RWPE2 (cell line): ENCODE measurements around the gene PTPN2.

ENCODE experiments used
- ATAC-seq: fragments of 200-7000 bp; cut with Tn5 transposase; 3 replicates; pipeline ENCODE4 v1.9.1; 2021; ENCODE audit warnings: low read depth
- DNase-seq: peaks from one replicate; pipeline ENCODE4 v3.0.0-alpha.2; 2020; ENCODE audit warnings: low spot score
- H3K27ac ChIP-seq: fragments of 450-650 bp; 2 replicates; pipeline ENCODE4 v1.5.1; 2017; ENCODE audit warnings: mild to moderate bottlenecking; ENCODE audit not compliant: poor library complexity, severe bottlenecking
- H3K27me3 ChIP-seq: fragments of 250-450 bp; sonication (Bioruptor Pico); 2 replicates; pipeline ENCODE4 v1.5.1; 2021; ENCODE audit warnings: mild to moderate bottlenecking, moderate library complexity; ENCODE audit not compliant: insufficient read depth, poor library complexity, severe bottlenecking
- H3K36me3 ChIP-seq: fragments of 250-450 bp; sonication (Bioruptor Pico); 2 replicates; pipeline ENCODE4 v1.5.1; 2020; ENCODE audit warnings: low read depth, mild to moderate bottlenecking, moderate library complexity
- H3K4me1 ChIP-seq: fragments of 250-450 bp; sonication (Bioruptor Pico); 2 replicates; pipeline ENCODE4 v1.5.1; 2021; ENCODE audit warnings: mild to moderate bottlenecking, moderate library complexity; ENCODE audit not compliant: insufficient read depth, poor library complexity, severe bottlenecking
- H3K4me3 ChIP-seq: fragments of 250-450 bp; sonication (Bioruptor Pico); 2 replicates; pipeline ENCODE4 v1.5.1; 2021; ENCODE audit warnings: mild to moderate bottlenecking, moderate library complexity; ENCODE audit not compliant: severe bottlenecking
- H3K9me3 ChIP-seq: fragments of 250-450 bp; sonication (Bioruptor Pico); 2 replicates; pipeline ENCODE4 v1.5.1; 2021; ENCODE audit warnings: mild to moderate bottlenecking, moderate library complexity; ENCODE audit not compliant: severe bottlenecking
- TF ChIP-seq, protein P1 (sequence below): fragments of 450-650 bp; IDR thresholded peaks from one replicate; pipeline ENCODE4 v1.5.1; 2017; ENCODE audit warnings: mild to moderate bottlenecking, moderate library complexity; ENCODE audit not compliant: poor library complexity, severe bottlenecking

Gene PTPN2

DNA sequence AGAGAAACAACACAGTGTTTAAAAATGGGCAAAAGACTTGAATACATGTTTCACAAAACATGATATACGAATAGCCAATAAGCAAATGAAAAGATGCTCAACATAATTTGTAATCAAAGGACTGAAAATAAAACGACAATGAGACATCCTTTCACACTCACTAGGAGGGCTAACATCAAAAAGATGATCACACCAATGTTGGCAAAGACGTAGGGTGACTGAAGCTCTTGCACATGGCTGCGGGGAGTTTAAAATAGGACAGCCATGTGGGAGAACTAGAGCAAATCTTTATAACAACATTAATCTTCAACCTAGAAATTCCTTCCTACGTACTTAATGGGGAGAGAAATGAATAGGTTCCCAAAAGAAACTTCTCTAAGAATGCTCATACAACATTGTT lies 44.6 kb upstream of the PTPN2 start:
- Histone ChIP-seq H3K4me3 (no peak overlapping the region), H3K9me3 (peaks cover 1% of the 10 kb centered on the region), H3K27me3 (no peaks in the 10 kb centered on the region), H3K4me1 (no peaks in the 10 kb centered on the region), H3K27ac (no peak overlapping the region), H3K36me3 (no peaks in the 10 kb centered on the region)
- ATAC-seq (no peak), DNase-seq (no peak)
- TF ChIP-seq, protein P1, sequence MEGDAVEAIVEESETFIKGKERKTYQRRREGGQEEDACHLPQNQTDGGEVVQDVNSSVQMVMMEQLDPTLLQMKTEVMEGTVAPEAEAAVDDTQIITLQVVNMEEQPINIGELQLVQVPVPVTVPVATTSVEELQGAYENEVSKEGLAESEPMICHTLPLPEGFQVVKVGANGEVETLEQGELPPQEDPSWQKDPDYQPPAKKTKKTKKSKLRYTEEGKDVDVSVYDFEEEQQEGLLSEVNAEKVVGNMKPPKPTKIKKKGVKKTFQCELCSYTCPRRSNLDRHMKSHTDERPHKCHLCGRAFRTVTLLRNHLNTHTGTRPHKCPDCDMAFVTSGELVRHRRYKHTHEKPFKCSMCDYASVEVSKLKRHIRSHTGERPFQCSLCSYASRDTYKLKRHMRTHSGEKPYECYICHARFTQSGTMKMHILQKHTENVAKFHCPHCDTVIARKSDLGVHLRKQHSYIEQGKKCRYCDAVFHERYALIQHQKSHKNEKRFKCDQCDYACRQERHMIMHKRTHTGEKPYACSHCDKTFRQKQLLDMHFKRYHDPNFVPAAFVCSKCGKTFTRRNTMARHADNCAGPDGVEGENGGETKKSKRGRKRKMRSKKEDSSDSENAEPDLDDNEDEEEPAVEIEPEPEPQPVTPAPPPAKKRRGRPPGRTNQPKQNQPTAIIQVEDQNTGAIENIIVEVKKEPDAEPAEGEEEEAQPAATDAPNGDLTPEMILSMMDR = no peak

DNA sequence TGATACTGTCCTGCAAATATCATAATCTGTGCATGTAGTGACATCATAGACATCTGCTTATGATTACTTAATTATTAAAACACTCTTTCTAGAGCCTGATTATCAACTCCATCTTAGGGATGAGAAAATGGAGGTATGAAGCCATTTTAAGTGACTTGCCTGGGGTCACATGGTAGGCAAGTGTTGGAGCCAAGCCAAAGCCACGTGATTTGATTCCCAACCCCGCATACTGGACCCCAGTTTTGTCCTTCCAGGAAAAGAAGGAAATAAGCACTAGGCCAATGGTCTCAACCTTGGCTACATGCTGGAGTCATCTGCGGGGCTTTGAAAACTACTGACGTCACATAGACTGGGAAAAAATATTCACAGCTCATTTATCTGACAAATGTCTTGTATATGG lies 44.2 kb upstream of the PTPN2 start:
- Histone ChIP-seq H3K27ac (no peak overlapping the region), H3K9me3 (peaks cover 1% of the 10 kb centered on the region), H3K27me3 (no peaks in the 10 kb centered on the region), H3K36me3 (no peaks in the 10 kb centered on the region), H3K4me1 (no peaks in the 10 kb centered on the region), H3K4me3 (no peak overlapping the region)
- TF ChIP-seq, protein P1 = no peak
- ATAC-seq (no peak), DNase-seq (no peak)

DNA sequence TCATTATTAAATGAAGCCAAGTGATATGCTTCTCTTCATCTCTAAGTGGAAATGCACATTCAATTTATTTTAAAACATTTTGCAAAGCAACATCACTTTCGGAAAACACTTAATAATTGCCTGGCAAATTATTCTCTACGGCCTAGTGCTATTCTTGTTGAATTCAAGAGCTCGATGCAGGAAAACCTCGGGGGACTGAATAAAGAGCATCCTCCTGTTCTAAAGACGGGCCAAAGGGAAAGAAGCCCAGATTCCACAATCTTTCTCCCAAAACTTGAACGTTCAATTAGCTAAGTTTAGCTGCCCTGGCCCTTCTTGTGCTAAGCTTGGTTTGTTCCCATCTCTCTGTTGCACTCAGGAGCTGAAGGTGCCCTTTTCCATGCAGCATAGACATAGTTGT lies 40.6 kb upstream of the PTPN2 start:
- Histone ChIP-seq H3K4me1 (no peaks in the 10 kb centered on the region), H3K4me3 (no peak overlapping the region), H3K27ac (no peak overlapping the region), H3K27me3 (no peaks in the 10 kb centered on the region), H3K36me3 (no peaks in the 10 kb centered on the region), H3K9me3 (peaks cover 1% of the 10 kb centered on the region)
- TF ChIP-seq, protein P1 = no peak
- DNase-seq (no peak), ATAC-seq (no peak)

DNA sequence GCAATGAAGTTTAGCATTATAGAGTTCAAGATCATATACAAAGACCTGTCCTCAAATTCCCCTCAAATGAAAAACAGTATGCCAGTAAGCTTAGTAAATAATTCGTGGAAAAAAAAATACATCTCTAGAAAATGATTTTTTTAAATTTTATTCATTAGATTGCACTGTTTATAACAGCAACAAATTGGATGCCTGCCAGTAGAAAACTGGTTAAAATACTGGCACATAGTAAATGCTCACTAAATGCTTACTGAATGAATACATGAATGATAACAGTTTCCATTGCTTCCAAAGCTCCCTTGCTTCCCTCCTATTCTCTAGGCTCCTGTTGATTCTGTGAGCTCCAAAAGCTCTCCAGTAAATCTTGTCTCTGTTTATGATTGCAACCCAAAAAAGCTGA lies 38.2 kb upstream of the PTPN2 start:
- DNase-seq = no peak
- no peak for ATAC-seq
- TF ChIP-seq, protein P1 = no peak
- no peaks in the 10 kb centered on the region for H3K9me3 ChIP-seq
- no peaks in the 10 kb centered on the region for H3K27me3 ChIP-seq
- no peak overlapping the region for H3K27ac ChIP-seq
- no peak overlapping the region for H3K4me3 ChIP-seq
- H3K4me1 ChIP-seq = no peaks in the 10 kb centered on the region
- H3K36me3 ChIP-seq = no peaks in the 10 kb centered on the region

DNA sequence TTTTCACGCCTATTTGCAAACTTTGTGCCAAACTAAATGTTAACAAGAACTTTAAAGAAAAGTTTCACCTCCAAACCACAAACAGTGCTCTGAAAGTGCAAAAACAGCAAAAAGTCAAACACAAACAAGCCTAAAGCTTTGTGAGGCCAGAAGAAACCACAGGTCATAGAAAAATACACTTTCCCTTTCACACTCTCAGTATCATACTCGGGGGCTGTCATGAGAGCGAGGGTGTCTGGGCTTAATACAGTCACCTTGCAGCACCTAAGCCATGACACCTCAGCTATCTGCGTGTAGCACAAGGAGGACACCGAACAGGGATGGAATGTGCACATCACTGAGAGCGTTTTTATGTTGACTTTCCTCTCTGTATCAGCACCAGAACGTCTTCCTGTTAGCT lies 37.1 kb upstream of the PTPN2 start:
- H3K4me3 ChIP-seq = no peak overlapping the region
- no peak overlapping the region for H3K27ac ChIP-seq
- H3K9me3 ChIP-seq = no peaks in the 10 kb centered on the region
- DNase-seq (no peak), ATAC-seq (no peak)
- H3K27me3 ChIP-seq = no peaks in the 10 kb centered on the region
- no peaks in the 10 kb centered on the region for H3K4me1 ChIP-seq
- TF ChIP-seq, protein P1 = no peak
- H3K36me3 ChIP-seq = no peaks in the 10 kb centered on the region
